Occipital lobe (tissue), 3 donors: ENCODE results near the gene NUDT2. TPM values are rescaled to one million over a fixed set of nuclear protein-coding genes. Genes with fewer than 3 reads are reported as not detected.

Experiments used
- DNase-seq: peaks from one replicate; lab custom pipeline; 2025; lab: John Stamatoyannopoulos, UW
- small RNA-seq: library from RNA; depleted of rRNA; stranded (forward); fragments of <200 nt; gene quantifications from one replicate; pipeline ENCODE3, GENCODE V24; 2014
- total RNA-seq: library from RNA; depleted of rRNA; stranded (reverse); fragments of >200 nt; gene quantifications from one replicate; pipeline ENCODE4 v1.2.3, GENCODE V29; 2014

Gene NUDT2
- total RNA-seq, 1 donor from 2014 or later = 17.3 TPM

- DNase-seq = no peak
These were observed 55.2 kb downstream of the NUDT2 start for GRCh38 chr9:34384368-34385165.

GRCh38 chr9:34385561-34386230, 56.3 kb downstream of the NUDT2 start:
- DNase-seq = no peak

DNA sequence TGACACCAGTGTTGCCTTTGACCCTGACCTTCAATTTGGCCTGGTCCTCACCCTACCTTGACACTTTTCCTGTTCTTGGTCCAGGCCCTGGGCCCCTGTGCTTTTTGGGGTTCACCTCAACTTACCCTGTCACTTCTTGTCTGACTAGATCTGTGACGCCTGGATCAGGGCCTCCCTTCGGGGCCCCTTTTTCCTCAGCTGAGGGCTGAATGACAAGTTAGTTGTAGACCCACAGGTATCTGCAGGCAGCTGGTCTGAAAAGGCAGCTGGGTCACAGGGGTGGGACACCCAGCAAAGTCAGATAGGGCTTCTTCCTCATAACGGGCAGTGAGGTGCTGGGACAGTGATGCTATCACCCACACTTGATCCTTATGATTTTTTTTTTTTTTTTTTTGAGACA, 57.3 kb downstream of the NUDT2 start:
- no peak for DNase-seq

DNA sequence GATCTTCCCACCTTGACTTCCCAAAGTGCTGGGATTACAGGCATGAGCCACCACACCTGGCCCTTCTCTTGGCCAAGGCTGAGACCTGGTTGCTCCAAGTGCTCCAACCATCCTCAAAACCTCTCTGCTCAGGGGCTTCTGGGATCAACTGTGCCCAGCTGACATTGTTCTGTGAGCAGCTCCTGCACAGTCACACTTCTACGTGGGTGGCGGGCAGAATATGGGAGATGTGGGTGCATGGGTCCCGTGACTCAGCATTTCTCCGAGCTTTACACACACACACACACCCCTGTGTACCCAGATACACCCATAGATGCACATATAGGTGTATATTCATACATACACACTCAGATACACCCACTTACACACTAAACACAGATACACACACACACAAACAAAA, 57.9 kb downstream of the NUDT2 start:
- DNase-seq = no peak

- no peak for DNase-seq
These were observed 63.1 kb downstream of the NUDT2 start for GRCh38 chr9:34392511-34392910.

Small RNAs within 50 kb of the gene (small RNA-seq; reads per million reads assigned to genes)
- not detected for gene RF00019
- 0.15 reads per million for gene RNU2-50P

Other genes starting within 250 kb of the NUDT2 start
- gene DCAF12, start 202.9 kb upstream of the NUDT2 start, total RNA-seq = 21.8 TPM
- gene UBAP1, start 150.5 kb upstream of the NUDT2 start, total RNA-seq = 21.1 TPM
- gene KIF24, start 301 bp upstream of the NUDT2 start, total RNA-seq = 0.78 TPM
- 4.7 TPM for gene MYORG, start 47.3 kb downstream of the NUDT2 start, total RNA-seq
- 23.1 TPM for gene FAM219A, start 129.0 kb downstream of the NUDT2 start, total RNA-seq
- 0.78 TPM for gene DNAI1, start 129.2 kb downstream of the NUDT2 start, total RNA-seq
- gene ENHO, start 193.4 kb downstream of the NUDT2 start, total RNA-seq = 37.6 TPM